Measurements from ENCODE around the gene TCFL5.

DNA sequence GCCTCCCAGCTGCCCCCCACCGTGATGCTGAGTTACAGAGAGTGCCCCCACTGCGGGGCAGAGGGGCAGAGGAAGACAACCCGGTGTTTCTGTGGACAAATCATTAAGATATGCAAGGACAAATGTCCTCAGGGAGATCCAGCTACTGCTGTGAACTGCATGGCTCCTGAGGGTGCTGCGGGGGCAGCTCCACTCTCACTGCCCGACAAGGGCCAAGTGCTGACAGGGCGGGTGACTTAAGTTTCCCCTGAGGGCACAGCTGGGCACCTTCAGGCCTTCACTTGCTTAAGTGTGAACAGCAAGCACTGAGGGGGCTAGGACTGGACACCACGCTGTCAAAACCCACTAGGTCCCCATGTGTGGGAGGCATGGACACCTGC is 26.2 kb upstream of the TCFL5 start:
- TF ChIP-seq POLR2A (IDR thresholded peaks at IDR 0.05; ENCODE audit: low read length) (no peak), GATA1 (IDR thresholded peaks at IDR 0.05; ENCODE audit: low read depth, low read length) (no peak)

All from erythroblast (primary cell).